ENCODE results near the gene KRTAP17-1.

DNA sequence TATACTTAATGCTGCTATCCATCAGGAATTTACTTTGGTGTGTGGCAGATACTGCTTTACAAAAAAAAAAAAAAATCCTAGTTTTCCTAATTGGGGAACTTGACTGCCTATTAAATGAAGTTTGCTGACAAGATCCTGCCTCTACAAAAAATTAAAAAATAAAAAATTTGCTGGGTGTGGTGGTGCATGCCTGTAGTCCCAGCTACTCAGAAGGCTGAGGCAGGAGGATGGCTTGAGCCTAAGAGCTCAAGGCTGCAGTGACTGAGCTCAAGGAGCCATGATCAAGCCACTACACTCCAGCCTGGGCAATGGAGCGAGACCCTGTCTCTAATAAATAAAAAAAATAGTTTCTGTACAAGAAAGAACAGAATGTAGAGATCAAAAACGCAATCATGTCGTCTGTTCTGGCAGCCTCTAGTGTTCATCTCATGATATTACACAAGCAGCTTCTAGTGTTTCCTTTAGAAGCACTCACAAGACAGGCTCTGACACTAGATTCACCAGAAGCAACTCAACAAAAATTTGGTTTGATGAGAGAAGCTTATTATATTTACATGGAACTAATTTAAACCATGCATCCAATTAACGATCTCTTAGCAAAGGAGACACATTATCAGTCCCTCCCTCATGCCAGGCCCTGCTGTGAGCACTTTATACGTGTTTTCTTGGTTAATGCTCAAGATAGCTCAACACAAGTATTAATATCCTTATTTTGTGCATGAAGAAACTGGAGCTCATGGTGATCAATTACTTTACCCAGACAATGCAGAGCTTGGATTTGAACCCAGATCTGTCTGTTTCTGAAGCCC lies 6.8 kb upstream of the KRTAP17-1 start:
- TF ChIP-seq, protein P1, sequence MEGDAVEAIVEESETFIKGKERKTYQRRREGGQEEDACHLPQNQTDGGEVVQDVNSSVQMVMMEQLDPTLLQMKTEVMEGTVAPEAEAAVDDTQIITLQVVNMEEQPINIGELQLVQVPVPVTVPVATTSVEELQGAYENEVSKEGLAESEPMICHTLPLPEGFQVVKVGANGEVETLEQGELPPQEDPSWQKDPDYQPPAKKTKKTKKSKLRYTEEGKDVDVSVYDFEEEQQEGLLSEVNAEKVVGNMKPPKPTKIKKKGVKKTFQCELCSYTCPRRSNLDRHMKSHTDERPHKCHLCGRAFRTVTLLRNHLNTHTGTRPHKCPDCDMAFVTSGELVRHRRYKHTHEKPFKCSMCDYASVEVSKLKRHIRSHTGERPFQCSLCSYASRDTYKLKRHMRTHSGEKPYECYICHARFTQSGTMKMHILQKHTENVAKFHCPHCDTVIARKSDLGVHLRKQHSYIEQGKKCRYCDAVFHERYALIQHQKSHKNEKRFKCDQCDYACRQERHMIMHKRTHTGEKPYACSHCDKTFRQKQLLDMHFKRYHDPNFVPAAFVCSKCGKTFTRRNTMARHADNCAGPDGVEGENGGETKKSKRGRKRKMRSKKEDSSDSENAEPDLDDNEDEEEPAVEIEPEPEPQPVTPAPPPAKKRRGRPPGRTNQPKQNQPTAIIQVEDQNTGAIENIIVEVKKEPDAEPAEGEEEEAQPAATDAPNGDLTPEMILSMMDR (IDR thresholded peaks at IDR 0.05) = peak; percentile 64
- no peak for TF ChIP-seq JUN (CRISPR knock-in tag; IDR thresholded peaks at IDR 0.05)
- TF ChIP-seq SP1 (CRISPR knock-in tag; conservative IDR thresholded peaks at IDR 0.05) = no peak
- TF ChIP-seq NR3C1 (CRISPR knock-in tag; conservative IDR thresholded peaks at IDR 0.05; ENCODE audit: low read depth) = no peak
- TF ChIP-seq, protein P2, sequence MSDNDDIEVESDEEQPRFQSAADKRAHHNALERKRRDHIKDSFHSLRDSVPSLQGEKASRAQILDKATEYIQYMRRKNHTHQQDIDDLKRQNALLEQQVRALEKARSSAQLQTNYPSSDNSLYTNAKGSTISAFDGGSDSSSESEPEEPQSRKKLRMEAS (CRISPR knock-in tag; IDR thresholded peaks at IDR 0.05) = no peak
- TF ChIP-seq ZNF263 (CRISPR knock-in tag; IDR thresholded peaks at IDR 0.05; ENCODE audit: low read depth) = no peak
- no peak for TF ChIP-seq ETV6 (CRISPR knock-in tag; IDR thresholded peaks at IDR 0.05)
- TF ChIP-seq E2F5 (CRISPR knock-in tag; IDR thresholded peaks at IDR 0.05) = no peak
- TF ChIP-seq, protein P3, sequence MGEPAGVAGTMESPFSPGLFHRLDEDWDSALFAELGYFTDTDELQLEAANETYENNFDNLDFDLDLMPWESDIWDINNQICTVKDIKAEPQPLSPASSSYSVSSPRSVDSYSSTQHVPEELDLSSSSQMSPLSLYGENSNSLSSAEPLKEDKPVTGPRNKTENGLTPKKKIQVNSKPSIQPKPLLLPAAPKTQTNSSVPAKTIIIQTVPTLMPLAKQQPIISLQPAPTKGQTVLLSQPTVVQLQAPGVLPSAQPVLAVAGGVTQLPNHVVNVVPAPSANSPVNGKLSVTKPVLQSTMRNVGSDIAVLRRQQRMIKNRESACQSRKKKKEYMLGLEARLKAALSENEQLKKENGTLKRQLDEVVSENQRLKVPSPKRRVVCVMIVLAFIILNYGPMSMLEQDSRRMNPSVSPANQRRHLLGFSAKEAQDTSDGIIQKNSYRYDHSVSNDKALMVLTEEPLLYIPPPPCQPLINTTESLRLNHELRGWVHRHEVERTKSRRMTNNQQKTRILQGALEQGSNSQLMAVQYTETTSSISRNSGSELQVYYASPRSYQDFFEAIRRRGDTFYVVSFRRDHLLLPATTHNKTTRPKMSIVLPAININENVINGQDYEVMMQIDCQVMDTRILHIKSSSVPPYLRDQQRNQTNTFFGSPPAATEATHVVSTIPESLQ (CRISPR knock-in tag; IDR thresholded peaks at IDR 0.05) = no peak
- TF ChIP-seq IRF2 (CRISPR knock-in tag; IDR thresholded peaks at IDR 0.05; ENCODE audit: borderline replicate concordance, low read depth) = no peak
